Choroid plexus epithelial cell (primary cell): ENCODE results near the gene RTN4R.
"Not testable (repeated sequence)": the region's sequence is repeated elsewhere in the genome, so short reads cannot be mapped to it uniquely, and the experiment has no call there.

Experiments used
- DNase-seq: peaks from one replicate; pipeline ENCODE4 v3.0.0-alpha.2; 2010; ENCODE audit warnings: low read depth
- H3K4me3 ChIP-seq: 2 replicates; pipeline ENCODE4 v1.5.1; 2011; ENCODE audit warnings: low read depth, mild to moderate bottlenecking, control low read depth, low read length, moderate library complexity
- CTCF ChIP-seq: conservative IDR thresholded peaks from 2 replicates; pipeline ENCODE4 v1.5.1; 2011; ENCODE audit warnings: low read depth, mild to moderate bottlenecking, control low read depth, inconsistent platforms, low read length, moderate library complexity

RTN4R gene

GRCh38 chr22:20276468-20276867 is 8.3 kb upstream of the RTN4R start:
- TF ChIP-seq CTCF, result no peak
- no peak for DNase-seq
- no peak overlapping the region for H3K4me3 ChIP-seq

- no peak overlapping the region for H3K4me3 ChIP-seq
- no peak for TF ChIP-seq CTCF
Observed at GRCh38 chr22:20275836-20276235, 7.7 kb upstream of the RTN4R start.

GRCh38 chr22:20275325-20275724 is 7.2 kb upstream of the RTN4R start:
- not testable (repeated sequence) for DNase-seq, H3K4me3 ChIP-seq

More at GRCh38 chr22:20275836-20276235, 7.7 kb upstream of the RTN4R start:
- no peak for DNase-seq

DNA sequence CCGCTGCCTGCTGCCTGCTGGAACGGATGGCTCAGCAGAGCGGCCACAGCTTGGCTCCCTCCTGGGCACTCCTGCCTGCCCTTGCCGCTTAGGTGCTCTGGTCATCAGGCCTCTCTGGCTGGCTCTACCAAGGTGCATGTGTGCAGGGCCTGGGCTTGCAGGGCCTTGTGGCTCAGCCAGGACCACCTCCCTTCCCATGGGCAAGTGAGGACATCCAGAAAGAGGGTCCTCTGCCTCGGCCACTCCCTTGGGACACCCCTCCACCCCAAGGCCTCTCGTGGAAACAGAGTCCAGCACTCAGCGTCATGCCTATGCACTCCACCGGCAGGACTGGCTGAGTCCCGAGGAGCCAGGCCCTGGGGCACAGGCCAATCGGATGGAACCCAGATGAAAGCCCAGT is 6.3 kb upstream of the RTN4R start:
- not testable (repeated sequence) for H3K4me3 ChIP-seq, DNase-seq

GRCh38 chr22:20273758-20274181 is 5.7 kb upstream of the RTN4R start:
- no peak overlapping the region for H3K4me3 ChIP-seq
- no peak for DNase-seq
- TF ChIP-seq CTCF, result no peak

GRCh38 chr22:20272700-20273099 is 4.6 kb upstream of the RTN4R start:
- no peak overlapping the region for H3K4me3 ChIP-seq
- no peak for TF ChIP-seq CTCF
- DNase-seq, result no peak

DNA sequence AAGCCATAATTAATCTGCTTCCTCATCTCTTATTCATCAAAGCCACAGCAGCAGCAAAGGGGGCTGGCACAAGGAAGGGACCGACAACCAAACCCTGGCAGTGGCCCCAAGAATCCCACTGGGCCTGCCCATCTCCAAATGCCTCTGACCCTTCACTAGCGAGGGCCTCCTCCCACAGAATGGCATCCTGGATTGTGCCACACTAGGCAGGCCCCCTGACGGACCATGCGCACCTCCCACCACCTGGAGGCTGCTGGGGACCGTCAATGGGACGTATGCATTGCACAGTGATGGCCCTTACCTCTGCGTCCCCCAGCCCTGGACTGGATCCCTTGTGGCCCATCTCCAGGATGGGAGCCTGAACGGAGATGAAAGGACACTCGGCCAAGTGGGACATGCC is 4.1 kb upstream of the RTN4R start:
- TF ChIP-seq CTCF, result no peak

DNA sequence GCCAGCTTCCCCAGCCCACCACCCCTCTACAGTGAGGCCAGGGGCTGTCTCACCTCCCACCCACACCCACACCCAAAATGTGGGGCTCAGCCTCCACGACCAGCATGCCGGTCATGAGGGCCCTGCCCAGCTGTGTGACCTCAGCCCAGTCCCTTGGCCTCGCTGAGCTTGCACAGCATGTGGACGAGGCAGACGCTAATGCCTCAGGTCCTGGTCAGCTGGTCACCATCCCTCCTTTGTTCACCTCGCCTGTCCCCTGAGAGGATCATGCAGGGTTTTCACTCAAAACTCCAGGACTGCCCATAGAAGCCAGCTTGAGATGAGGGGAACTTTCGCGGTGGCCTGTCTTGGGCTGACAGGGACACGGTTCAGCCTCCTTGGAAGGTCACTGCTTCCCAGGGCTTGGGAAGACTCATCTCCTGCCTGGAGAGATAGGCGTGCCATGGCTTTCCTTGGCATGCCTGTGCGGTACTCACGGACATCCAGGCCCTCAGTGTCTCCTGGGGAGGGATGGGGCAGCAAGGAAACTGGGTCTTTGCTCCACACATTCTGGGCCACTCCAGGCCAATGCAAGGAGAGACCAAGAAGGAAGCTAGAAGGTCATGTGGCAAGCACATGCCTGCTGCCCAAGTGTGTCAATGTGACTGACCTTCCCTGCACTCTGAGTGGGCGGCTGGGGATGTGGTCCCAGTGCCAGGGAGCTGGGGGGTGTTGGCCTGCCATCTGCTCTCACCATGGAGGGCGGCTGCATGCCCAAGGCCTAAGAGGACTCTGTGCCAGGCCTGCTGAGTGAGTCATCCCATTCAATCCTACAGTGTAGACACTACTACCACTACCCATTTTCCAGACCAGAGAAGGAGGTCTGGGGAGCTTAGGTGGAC is 3.2 kb upstream of the RTN4R start:
- no peak for TF ChIP-seq CTCF
- no peak overlapping the region for H3K4me3 ChIP-seq
- no peak for DNase-seq

More for the DNA sequence above, 4.1 kb upstream of the RTN4R start:
- no peak overlapping the region for H3K4me3 ChIP-seq
- no peak for DNase-seq

DNA sequence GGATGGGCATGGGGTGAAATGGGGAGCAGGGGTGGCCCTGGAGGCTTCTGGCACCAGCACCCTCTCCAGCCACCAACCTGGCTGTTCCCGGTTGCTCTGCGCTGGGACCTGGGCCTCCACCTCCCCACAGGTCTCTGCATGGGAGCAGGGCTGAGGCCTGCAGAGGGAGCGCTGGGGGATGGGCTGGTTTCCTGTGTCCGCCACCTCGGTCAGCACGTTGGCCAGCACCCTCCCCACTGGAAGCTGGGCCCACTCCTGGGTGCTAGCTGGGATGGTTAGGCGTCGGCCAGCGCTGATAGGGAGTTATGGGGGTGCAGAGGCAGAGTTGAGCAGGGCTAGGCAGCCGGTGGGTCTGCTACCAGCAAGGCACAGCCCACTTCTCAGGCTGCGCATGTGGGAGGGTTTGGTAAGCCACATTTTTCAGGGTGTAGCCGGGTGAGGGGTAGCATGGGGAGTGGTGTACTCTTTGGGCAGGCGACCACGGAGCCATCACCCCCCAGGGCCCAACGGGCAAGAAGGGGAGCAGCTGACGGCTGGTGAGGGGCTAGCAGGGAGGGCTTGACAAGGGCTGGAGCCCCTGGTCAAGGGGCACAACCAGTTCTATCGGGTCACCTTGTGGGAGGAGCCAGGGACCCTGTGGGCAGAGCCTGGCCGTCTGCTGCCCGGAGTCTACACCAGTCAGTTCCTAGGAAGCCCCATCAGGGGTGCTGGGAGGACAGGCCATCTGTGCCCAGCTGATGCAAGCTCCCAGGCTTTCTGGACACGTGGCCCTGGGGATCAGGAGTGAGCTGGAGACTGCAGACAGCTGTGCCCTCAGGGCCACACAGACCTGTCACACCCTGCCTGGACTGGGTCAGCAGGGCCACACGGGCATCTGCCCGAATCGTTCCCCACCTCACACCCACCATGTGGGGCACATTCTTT is 2.3 kb upstream of the RTN4R start:
- H3K4me3 ChIP-seq, DNase-seq: not testable (repeated sequence)

DNA sequence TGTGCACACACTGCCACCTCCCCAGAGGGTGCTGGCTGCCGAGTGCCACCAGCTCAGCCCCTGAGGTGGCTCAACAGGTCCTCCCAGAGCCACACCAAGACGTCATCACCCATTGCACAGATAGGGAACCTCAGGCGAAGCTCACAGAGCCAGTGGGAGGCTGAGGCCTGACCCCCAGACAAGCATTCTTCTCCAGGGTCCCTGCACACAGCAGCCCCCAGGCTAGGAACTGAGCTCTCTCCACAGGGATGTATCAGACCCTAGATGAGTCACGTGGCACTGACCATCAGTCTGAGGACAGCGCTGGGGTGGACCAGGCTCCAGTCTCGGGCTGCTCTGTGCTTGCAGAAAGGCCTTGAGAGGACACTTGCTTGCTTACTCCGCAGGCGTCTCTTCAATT is 1.6 kb upstream of the RTN4R start:
- H3K4me3 ChIP-seq, result not testable (repeated sequence)

GRCh38 chr22:20269201-20269600 is 1.1 kb upstream of the RTN4R start:
- not testable (repeated sequence) for H3K4me3 ChIP-seq, DNase-seq

More for the DNA sequence above, 1.6 kb upstream of the RTN4R start:
- not testable (repeated sequence) for DNase-seq
